ENCODE data around the gene SNAPC2. TPM values are rescaled to one million over a fixed set of nuclear protein-coding genes. Genes with fewer than 3 reads are reported as not detected.

Gene SNAPC2
- total RNA-seq, 4 donors from 2014 or later: 11.4 to 35.9 (median 13.0) TPM

DNA sequence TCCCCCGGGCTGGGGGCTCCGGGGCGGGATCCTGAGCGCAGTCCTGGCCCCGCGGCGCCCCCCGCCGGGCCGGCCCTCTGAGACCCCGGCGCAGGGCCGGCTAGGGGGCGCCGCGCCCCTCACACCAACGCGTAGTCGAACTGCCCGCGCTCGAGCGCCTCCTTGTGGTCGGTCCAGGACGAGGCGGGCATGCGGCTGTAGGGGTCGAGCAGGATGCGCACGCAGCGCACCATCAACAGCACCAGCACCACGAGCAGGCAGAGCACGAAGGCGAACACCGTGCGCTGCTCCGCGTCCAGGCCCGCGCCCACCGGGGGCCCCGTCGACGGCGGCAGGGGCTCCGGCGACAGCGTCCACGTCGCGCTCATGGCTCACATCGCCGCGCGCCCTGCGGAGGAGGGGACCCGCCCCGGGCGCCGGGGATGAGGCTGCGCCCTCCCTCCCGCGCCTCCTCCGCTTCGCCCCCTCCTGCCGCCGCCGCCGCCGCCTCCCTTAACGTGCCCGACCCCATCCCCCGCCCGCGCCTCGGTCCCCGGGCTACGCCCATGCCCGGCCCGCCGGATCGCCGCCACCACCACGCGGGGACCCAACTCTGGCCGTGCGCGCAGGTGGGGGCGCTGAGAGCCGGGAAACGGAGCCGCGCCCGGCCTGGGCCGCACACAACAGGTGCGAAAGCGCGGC is 5.2 kb downstream of the SNAPC2 start:
- WGBS, 2 donors (ENCODE audit: low coverage in 1 of 2): 1% methylated on average over 51 of the region's 98 CpGs; no CpG with 5 or more reads in 1 of the 2 donors
- peaks cover 43 to 68% (median 52%) of the 10 kb centered on the region in 4 donors for H3K4me1 ChIP-seq
- H3K9me3 ChIP-seq: no peaks in the 10 kb centered on the region
- H3K36me3 ChIP-seq: peaks cover 0 to 10% (median 0%) of the 10 kb centered on the region in 4 donors
- peak overlapping the region; percentile 29 to 57 (median 49) for H3K4me3 ChIP-seq
- intact Hi-C loops (cut with DNase I; ENCODE audit: low total_unique reads): no loop called here
- H3K27me3 ChIP-seq: no peaks in the 10 kb centered on the region
- H3K27ac ChIP-seq: peak overlapping the region; percentile 26 to 91 (median 83)
- TF ChIP-seq CTCF (IDR thresholded peaks at IDR 0.05): peak; percentile 42 to 90 (median 85)
- no peak for TF ChIP-seq EP300 (IDR thresholded peaks at IDR 0.05; ENCODE audit: low read depth)
- no peak for TF ChIP-seq POLR2A (IDR thresholded peaks at IDR 0.05)
- TF ChIP-seq POLR2AphosphoS5 (IDR thresholded peaks at IDR 0.05): peak in 1 of 3 donors; percentile 10
- peak; percentile 77 for DNase-seq
- in situ Hi-C loops (cut with MboI; ENCODE audit: low pct_ligation_motif_present in 1 of 4, low pct_unique_long_range_greater_than_20kb in 1 of 4, low sequenced_read_pairs in 3 of 4): no loop called here

- in situ Hi-C loops (cut with MboI; ENCODE audit: low pct_ligation_motif_present in 1 of 4, low pct_unique_long_range_greater_than_20kb in 1 of 4, low sequenced_read_pairs in 3 of 4): no loop called here
- peak within 1 kb of the TSS; percentile 51 to 91 (median 83) for H3K27ac ChIP-seq
- peaks cover 41 to 64% (median 50%) of the 10 kb centered on the region in 4 donors for H3K4me1 ChIP-seq
- H3K27me3 ChIP-seq: no peaks in the 10 kb centered on the region
- intact Hi-C loops (cut with DNase I; ENCODE audit: low total_unique reads): no loop called here
- H3K4me3 ChIP-seq: peak within 1 kb of the TSS; percentile 29 to 57 (median 49)
- WGBS, 2 donors (ENCODE audit: low coverage in 1 of 2): 37 to 50% methylated on average over 2 to 19 of the region's 65 CpGs
- peaks cover 0 to 10% (median under 1%) of the 10 kb centered on the region in 4 donors for H3K36me3 ChIP-seq
- H3K9me3 ChIP-seq: no peaks in the 10 kb centered on the region
- DNase-seq: peak; percentile 81
- peak; percentile 22 for TF ChIP-seq POLR2A (IDR thresholded peaks at IDR 0.05)
- TF ChIP-seq CTCF (IDR thresholded peaks at IDR 0.05): peak in 2 of 5 experiments; percentile 10 to 35
- TF ChIP-seq POLR2AphosphoS5 (IDR thresholded peaks at IDR 0.05): peak in 1 of 3 donors; percentile 34
- no peak for TF ChIP-seq EP300 (IDR thresholded peaks at IDR 0.05; ENCODE audit: low read depth)
These were observed 6.0 kb downstream of the SNAPC2 start, which contains the start of gene CTXN1 for GRCh38 chr19:7926021-7926726. Gene CTXN1 (minus strand): TSS chr19:7926135. CDS start chr19:7925538, 597 bp downstream.

DNA sequence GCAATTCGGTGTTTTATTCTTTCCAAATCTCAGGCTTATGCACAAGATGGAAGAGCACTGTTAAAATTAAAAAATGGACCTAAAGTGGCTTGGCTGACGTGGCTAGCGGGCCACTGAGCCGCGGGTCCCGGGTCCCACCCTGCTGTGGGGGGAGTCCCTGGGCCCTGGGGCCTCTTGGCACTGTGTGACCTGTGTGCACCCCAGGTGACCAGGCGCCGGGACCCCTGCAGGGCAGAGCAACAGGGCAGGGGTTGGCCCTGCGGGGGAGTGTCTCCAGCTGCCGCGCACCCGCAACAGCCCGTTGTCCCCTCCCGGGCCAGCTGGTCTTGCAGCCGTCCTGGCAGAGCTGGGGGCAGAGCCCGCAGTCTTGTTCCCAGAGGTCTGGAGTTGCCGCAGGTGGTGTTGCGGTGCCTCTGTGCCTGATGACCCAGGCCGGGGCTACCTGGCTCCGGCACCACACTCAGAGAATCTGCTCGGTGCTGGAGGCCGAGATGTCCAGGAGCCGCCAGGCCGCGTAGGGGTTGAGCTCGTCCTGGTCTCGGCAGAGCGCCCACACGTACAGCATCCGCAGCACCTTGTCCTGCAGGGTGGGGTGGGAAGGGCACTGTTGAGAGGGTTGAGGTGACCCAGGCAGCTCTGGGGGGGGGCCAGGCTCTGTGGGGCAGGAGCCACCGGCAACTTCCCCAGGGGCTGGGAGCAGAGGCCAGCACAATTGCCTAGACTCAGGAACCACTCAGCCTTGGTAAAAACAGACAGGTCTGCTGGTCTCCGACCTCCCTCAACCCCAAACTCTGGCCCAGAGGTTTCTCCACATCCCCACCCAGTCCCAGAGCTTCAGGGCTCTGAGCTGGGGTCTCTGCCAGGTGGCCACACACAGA is 6.8 kb downstream of the SNAPC2 start:
- H3K4me3 ChIP-seq: no peak overlapping the region
- TF ChIP-seq POLR2AphosphoS5 (IDR thresholded peaks at IDR 0.05) (no peak), POLR2A (IDR thresholded peaks at IDR 0.05) (no peak), EP300 (IDR thresholded peaks at IDR 0.05; ENCODE audit: low read depth) (no peak), CTCF (IDR thresholded peaks at IDR 0.05) (no peak)
- no peaks in the 10 kb centered on the region for H3K9me3 ChIP-seq
- H3K36me3 ChIP-seq: peaks cover 0 to 10% (median 4%) of the 10 kb centered on the region in 4 donors
- intact Hi-C loops (cut with DNase I; ENCODE audit: low total_unique reads) (no loop called here), in situ Hi-C loops (cut with MboI; ENCODE audit: low pct_ligation_motif_present in 1 of 4, low pct_unique_long_range_greater_than_20kb in 1 of 4, low sequenced_read_pairs in 3 of 4) (no loop called here)
- 87% methylated on average over 32 of the region's 32 CpGs; no CpG with 5 or more reads in 1 of the 2 donors for WGBS, 2 donors (ENCODE audit: low coverage in 1 of 2)
- DNase-seq: no peak
- no peaks in the 10 kb centered on the region for H3K27me3 ChIP-seq
- peaks cover 33 to 56% (median 42%) of the 10 kb centered on the region in 4 donors for H3K4me1 ChIP-seq
- H3K27ac ChIP-seq: peak overlapping the region; percentile 51 to 91 (median 83)

All from transverse colon (tissue), 4 donors.